Measurements from ENCODE around the gene SPACA7.

SPACA7 gene

GRCh38 chr13:112465251-112466131 lies 89.3 kb downstream of the SPACA7 start:
- no peak for DNase-seq (ENCODE audit: low read depth)

GRCh38 chr13:112466132-112467058 lies 90.2 kb downstream of the SPACA7 start:
- no peak for DNase-seq (ENCODE audit: low read depth)

- no peak for DNase-seq (ENCODE audit: low read depth)
These were observed 91.1 kb downstream of the SPACA7 start for GRCh38 chr13:112467236-112467635.

- no peak for DNase-seq (ENCODE audit: low read depth)
These were observed 91.9 kb downstream of the SPACA7 start for GRCh38 chr13:112468069-112468468.

- DNase-seq (ENCODE audit: low read depth) = no peak
These were observed 93.1 kb downstream of the SPACA7 start for GRCh38 chr13:112469071-112469745.

GRCh38 chr13:112473818-112474217 lies 97.7 kb downstream of the SPACA7 start:
- no peak for DNase-seq (ENCODE audit: low read depth)

GRCh38 chr13:112474869-112475268 lies 98.7 kb downstream of the SPACA7 start:
- DNase-seq (ENCODE audit: low read depth) = no peak

- DNase-seq (ENCODE audit: low read depth) = no peak
These were observed 99.7 kb downstream of the SPACA7 start for GRCh38 chr13:112475889-112476288.

- no peak for DNase-seq (ENCODE audit: low read depth)
These were observed 101.0 kb downstream of the SPACA7 start for GRCh38 chr13:112477070-112477619.

- no peak for DNase-seq (ENCODE audit: low read depth)
These were observed 103.2 kb downstream of the SPACA7 start for GRCh38 chr13:112479389-112479788.

- DNase-seq (ENCODE audit: low read depth) = no peak
These were observed 105.3 kb downstream of the SPACA7 start for GRCh38 chr13:112481458-112481857.

- DNase-seq (ENCODE audit: low read depth) = no peak
These were observed 107.1 kb downstream of the SPACA7 start for GRCh38 chr13:112483299-112483698.

All from stimulated activated CD8-positive, alpha-beta memory T cell treated with anti-CD3 and anti-CD28 coated beads, Interleukin-12 subunit alpha, Interleukin-12 subunit beta, amount 100 ng/mL, for 1 hour (primary cell).